Epithelial cell of esophagus (primary cell): ENCODE data around the gene MED13L.

ENCODE experiments used
- DNase-seq: peaks from one replicate; pipeline ENCODE4 v3.0.0; 2010; ENCODE audit warnings: low read depth
- H3K4me3 ChIP-seq: 2 replicates; pipeline ENCODE4 v1.5.1; 2011; ENCODE audit warnings: mild to moderate bottlenecking, low read length, control low read depth
- TF ChIP-seq, protein P1 (sequence below): IDR thresholded peaks from 2 replicates; pipeline ENCODE4 v1.5.1; 2011; ENCODE audit warnings: low read depth, mild to moderate bottlenecking, low read length, control low read depth, inconsistent platforms; ENCODE audit not compliant: insufficient read depth; ENCODE audit errors: missing control alignments

The MED13L gene

DNA sequence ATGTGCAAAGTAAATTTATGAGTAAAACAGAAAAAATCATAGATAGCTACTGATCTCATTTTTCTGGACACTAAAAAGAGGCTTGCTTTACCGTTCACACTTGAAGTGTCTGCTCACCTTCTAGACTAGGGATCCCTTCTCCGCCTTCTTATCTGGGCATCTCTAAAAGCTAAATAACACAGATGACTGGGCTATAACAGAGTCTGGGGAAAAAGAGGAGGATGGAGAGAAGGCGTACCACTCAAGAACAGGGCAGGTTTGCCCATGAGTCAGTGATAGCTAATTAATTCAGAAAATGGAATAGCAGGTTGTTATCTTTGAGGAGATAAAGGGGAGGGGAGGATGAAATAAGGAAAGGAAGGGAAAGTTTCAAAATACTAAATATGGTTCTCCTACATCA lies 185.3 kb downstream of the MED13L start:
- no peak overlapping the region for H3K4me3 ChIP-seq
- DNase-seq: no peak
- TF ChIP-seq, protein P1, sequence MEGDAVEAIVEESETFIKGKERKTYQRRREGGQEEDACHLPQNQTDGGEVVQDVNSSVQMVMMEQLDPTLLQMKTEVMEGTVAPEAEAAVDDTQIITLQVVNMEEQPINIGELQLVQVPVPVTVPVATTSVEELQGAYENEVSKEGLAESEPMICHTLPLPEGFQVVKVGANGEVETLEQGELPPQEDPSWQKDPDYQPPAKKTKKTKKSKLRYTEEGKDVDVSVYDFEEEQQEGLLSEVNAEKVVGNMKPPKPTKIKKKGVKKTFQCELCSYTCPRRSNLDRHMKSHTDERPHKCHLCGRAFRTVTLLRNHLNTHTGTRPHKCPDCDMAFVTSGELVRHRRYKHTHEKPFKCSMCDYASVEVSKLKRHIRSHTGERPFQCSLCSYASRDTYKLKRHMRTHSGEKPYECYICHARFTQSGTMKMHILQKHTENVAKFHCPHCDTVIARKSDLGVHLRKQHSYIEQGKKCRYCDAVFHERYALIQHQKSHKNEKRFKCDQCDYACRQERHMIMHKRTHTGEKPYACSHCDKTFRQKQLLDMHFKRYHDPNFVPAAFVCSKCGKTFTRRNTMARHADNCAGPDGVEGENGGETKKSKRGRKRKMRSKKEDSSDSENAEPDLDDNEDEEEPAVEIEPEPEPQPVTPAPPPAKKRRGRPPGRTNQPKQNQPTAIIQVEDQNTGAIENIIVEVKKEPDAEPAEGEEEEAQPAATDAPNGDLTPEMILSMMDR: no peak

DNA sequence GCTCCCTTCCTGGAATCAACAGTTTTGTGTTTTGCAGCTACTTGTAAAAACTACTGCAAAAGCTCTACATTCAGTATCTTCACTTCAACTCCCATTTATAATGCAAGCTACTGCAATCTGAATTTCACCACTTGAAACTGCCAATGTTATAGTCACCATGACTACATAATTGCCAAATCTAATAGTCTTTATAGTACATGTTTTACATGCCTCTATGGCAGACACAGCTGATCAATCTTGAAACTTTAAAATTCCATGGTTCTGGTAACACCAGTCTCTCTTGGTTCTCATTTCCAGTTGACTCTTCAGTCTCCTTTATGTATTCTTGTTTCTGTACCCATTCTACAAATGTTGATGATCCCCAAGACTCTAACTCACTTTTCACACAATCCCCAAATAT lies 185.9 kb downstream of the MED13L start:
- no peak for DNase-seq
- TF ChIP-seq, protein P1: no peak

DNA sequence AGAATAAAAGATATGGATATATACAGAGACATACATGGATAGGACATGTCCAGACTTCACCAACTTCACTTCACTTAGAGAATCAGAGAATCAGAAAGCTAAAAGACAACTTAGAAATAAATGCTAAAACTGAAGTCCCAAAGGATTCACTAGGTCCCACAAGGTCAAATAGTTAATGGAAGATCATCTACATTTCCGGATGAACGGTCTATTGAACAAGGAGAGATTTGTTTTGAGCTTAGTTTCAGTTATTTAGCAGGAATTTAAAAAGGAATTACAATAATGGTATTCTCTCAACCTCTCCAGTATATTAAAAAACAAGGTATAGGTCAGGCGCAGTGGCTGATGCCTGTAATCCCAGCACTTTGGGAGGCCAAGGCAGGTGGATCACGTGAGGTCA lies 187.0 kb downstream of the MED13L start:
- no peak for DNase-seq
- H3K4me3 ChIP-seq: no peak overlapping the region
- TF ChIP-seq, protein P1: no peak

More for the DNA sequence above, 185.9 kb downstream of the MED13L start:
- H3K4me3 ChIP-seq: no peak overlapping the region

DNA sequence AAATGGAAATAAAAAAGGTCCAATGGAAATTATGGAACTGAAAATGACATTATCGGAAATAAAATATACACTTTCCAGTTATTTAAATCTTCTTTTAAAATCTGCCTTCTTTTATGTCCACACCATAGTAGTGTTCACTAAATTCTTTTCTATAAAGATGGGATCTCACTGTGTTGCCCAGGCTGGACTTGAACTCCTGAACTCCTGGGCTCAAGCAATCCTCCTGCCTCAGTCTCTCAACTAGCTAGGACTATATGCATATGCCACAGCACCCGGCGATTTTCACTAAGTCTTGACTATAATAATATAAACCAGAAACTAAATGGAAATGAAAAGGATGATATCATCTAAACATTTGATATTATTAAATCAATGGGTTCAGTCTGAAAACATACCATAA lies 188.4 kb downstream of the MED13L start:
- TF ChIP-seq, protein P1: no peak
- no peak for DNase-seq
- no peak overlapping the region for H3K4me3 ChIP-seq

DNA sequence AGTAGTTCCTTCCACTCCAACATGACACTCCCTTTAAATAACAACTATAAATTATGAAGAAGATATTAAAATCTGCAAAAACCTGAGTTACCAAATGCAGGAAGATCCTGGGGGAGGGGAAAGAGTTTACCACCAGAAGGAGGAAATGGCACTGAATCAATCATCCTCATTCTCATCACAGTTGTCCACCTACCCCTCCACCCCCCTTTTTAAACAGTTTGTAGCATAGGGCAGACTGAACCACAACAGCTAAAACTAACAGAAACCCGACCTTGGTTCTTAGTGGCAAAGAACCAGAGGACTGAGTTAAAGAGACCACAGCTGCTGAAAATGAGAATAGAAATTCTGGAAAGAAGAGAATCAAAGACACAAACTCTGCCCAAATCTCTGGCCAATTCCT lies 189.5 kb downstream of the MED13L start:
- TF ChIP-seq, protein P1: no peak
- DNase-seq: no peak
- no peak overlapping the region for H3K4me3 ChIP-seq

DNA sequence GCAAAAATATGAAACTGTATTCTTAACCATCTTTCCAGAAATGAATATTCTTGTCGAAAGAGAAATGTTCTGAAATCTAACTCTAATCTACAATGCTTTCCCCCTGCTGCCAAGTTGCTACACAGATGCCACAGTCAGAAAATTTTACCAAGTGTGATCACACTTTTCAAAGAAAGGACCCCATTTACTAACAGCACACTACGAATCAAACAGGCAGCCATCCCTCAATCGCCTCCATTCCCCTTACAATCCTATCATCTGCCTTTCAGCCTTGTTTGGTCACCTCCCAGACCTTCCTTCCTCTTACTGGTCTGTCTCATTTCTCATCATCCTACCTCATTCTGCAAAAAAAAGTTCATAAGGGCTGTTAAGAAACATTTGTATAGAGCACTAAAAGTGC lies 190.1 kb downstream of the MED13L start:
- H3K4me3 ChIP-seq: no peak overlapping the region
- DNase-seq: no peak
- TF ChIP-seq, protein P1: no peak

DNA sequence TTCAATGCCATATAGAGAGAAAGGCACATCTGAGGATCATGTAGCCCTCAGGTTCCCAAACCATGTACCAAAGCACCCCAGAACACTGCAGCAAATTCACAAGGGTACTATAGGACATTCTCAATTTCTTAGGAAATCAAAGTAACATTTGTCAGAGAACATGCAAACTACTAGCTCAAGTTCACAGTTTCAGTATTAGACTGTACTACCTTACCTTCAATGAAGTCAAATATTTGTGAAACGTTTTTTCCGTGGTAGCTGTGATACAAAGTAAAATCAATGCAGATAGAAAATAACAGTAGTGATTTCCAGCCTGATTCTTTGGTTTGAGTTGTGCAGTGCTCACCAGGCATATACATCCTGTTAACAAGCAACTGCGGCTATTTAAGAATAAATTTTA lies 197.1 kb downstream of the MED13L start:
- H3K4me3 ChIP-seq: no peak overlapping the region
- TF ChIP-seq, protein P1: no peak
- no peak for DNase-seq
